HEK293T (cell line): ENCODE measurements around the gene PELI2.

Experiments
- FOXM1 ChIP-seq: fragments of 450-650 bp; IDR thresholded peaks from 2 replicates; pipeline ENCODE4 v1.6.1; 2017; ENCODE audit warnings: mild to moderate bottlenecking, borderline replicate concordance
- SP1 ChIP-seq: fragments of 450-650 bp; IDR thresholded peaks from 2 replicates; pipeline ENCODE4 v1.6.1; 2017
- SUZ12 ChIP-seq: fragments of 450-650 bp; IDR thresholded peaks from 2 replicates; pipeline ENCODE4 v1.6.1; 2016; ENCODE audit warnings: mild to moderate bottlenecking

DNA sequence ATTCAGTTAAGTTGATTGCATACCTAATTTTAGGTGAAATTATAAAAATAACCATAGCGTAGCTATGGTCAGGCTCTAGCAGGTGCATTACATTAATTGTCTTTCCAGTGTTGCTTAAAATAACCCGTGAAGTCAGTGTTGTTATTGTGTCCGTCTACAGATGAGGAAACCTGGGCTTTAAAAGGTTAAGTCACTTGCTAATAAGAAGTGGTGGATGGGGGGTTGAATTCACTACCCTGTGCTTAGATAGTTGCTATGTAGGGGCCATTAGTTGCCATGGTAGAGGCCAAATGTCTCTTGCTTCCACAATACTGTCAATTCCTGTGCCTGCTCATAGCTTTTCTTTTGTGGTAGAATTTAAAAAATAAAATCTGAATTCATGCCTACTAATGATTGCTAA lies 174.8 kb downstream of the PELI2 start:
- TF ChIP-seq SP1: no peak
- TF ChIP-seq SUZ12: no peak
- TF ChIP-seq FOXM1: no peak
